GM12878 (cell line): Measurements from ENCODE around the gene UQCRC1. TPM values are rescaled to one million over a fixed set of nuclear protein-coding genes. Genes with fewer than 3 reads are reported as not detected.

Experiments used
- ATAC-seq: fragments of 200-7000 bp; cut with Tn5 transposase; 3 replicates; pipeline ENCODE4 v1.9.1; 2020; ENCODE audit warnings: mild to moderate bottlenecking, moderate library complexity
- BruUV-seq: library from RNA; stranded (reverse); fragments of 400-500 nt; replicated peaks from 2 replicates; lab custom pipeline; 2021; lab: Mats Ljungman, UMichigan
- CTCF ChIA-PET: fragments of 300-600 bp; sonication (Branson Sonifier 250); formaldehyde crosslinking; extraction: SDS; loops from one replicate; lab custom pipeline; 2021; ENCODE audit warnings: inconsistent platforms; lab: Yijun Ruan, JAX
- POLR2A ChIA-PET: fragments of 350-600 bp; formaldehyde crosslinking; extraction: SDS; loops from one replicate; lab custom pipeline; 2021; ENCODE audit warnings: inconsistent platforms; lab: Charles Lee
- RAD21 ChIA-PET: fragments of 300-600 bp; sonication (Branson Sonifier 250); formaldehyde crosslinking; loops from one replicate; lab custom pipeline; 2023; ENCODE audit warnings: antibody characterized with exemption; ENCODE audit not compliant: unreplicated experiment; lab: Charles Lee
- SMC1A ChIA-PET: fragments of 300-600 bp; sonication (Branson Sonifier 250); formaldehyde crosslinking; loops from one replicate; lab custom pipeline; 2023; ENCODE audit not compliant: unreplicated experiment, uncharacterized antibody; lab: Charles Lee
- DNase-seq: peaks from one replicate; pipeline ENCODE4 v3.0.0-alpha.2; 2011; ENCODE audit warnings: low read depth, low spot score
- FAIRE-seq: peaks from 3 replicates; lab custom pipeline; 2011; peaks lifted over from hg19 to GRCh38; lab: Jason Lieb, UNC
- H2AFZ ChIP-seq: 2 replicates; pipeline ENCODE4 v1.6.0; 2011; ENCODE audit warnings: low read depth, low read length, control low read depth; ENCODE audit not compliant: control insufficient read depth
- H3K27ac ChIP-seq: 2 replicates; pipeline ENCODE4 v1.5.1; 2011; ENCODE audit warnings: control low read depth; ENCODE audit not compliant: control insufficient read depth, insufficient read depth
- H3K27me3 ChIP-seq, 2 experiments: replicated peaks in 1 of 2; 2 replicates each; pipeline versions ENCODE4 v1.6.0 to v1.6.1; 2011; ENCODE audit warnings: low read length in 1 of 2; ENCODE audit not compliant: control insufficient read depth in 2 of 2, insufficient read depth in 2 of 2
- H3K36me3 ChIP-seq, 2 experiments: 2 replicates each; pipeline ENCODE4 v1.5.1; 2011; ENCODE audit warnings: low read length in 1 of 2; ENCODE audit not compliant: control insufficient read depth in 2 of 2, insufficient read depth in 2 of 2
- H3K4me1 ChIP-seq: 2 replicates; pipeline ENCODE4 v1.6.1; 2011; ENCODE audit warnings: mild to moderate bottlenecking, low read length, moderate library complexity, mixed read lengths; ENCODE audit not compliant: control insufficient read depth, insufficient read depth
- H3K4me2 ChIP-seq: 2 replicates; pipeline ENCODE4 v1.6.0; 2011; ENCODE audit warnings: control low read depth; ENCODE audit not compliant: control insufficient read depth, insufficient read depth
- H3K4me3 ChIP-seq: fragments of 200-600 bp; sonication (generic); 2 replicates; pipeline ENCODE4 v1.5.1; 2016
- H3K79me2 ChIP-seq: 2 replicates; pipeline ENCODE4 v1.6.0; 2011; ENCODE audit warnings: low read length; ENCODE audit not compliant: control insufficient read depth, insufficient read depth
- H3K9ac ChIP-seq: 2 replicates; pipeline ENCODE4 v1.8.0; 2011; ENCODE audit warnings: low read length, control low read depth, mixed read lengths; ENCODE audit not compliant: control insufficient read depth, insufficient read depth
- H3K9me3 ChIP-seq: replicated peaks from 3 replicates; pipeline ENCODE4 v1.5.1; 2011; ENCODE audit warnings: mild to moderate bottlenecking, low read length; ENCODE audit not compliant: control insufficient read depth, insufficient read depth
- H4K20me1 ChIP-seq: 2 replicates; pipeline ENCODE4 v1.6.0; 2011; ENCODE audit not compliant: control insufficient read depth, insufficient read depth
- GATAD2B ChIP-seq: fragments of 450-650 bp; conservative IDR thresholded peaks from 2 replicates; pipeline ENCODE4 v1.6.1; 2017; ENCODE audit warnings: low read depth, mild to moderate bottlenecking, moderate library complexity
- HDAC6 ChIP-seq: fragments of 200-600 bp; sonication (generic); IDR thresholded peaks from one replicate; pipeline ENCODE4 v1.8.0; 2017; ENCODE audit warnings: antibody characterized with exemption; ENCODE audit not compliant: unreplicated experiment
- POU2F2 ChIP-seq: IDR thresholded peaks from 3 replicates; pipeline ENCODE4 v1.6.1; 2011; ENCODE audit warnings: low read depth, mild to moderate bottlenecking, low read length, borderline replicate concordance
- RB1 ChIP-seq: fragments of 450-650 bp; formaldehyde crosslinking; IDR thresholded peaks from 2 replicates; pipeline ENCODE4 v1.6.1; 2017; ENCODE audit warnings: mild to moderate bottlenecking, borderline replicate concordance
- RCOR1 ChIP-seq: conservative IDR thresholded peaks from 2 replicates; pipeline ENCODE4 v1.6.1; 2012; ENCODE audit warnings: low read depth, low read length, improper control_type of control experiment
- SMC3 ChIP-seq: IDR thresholded peaks from 2 replicates; pipeline ENCODE4 v1.6.1; 2011; ENCODE audit warnings: low read length, improper control_type of control experiment, borderline replicate concordance
- SREBF1 ChIP-seq: IDR thresholded peaks from 2 replicates; pipeline ENCODE4 v1.6.1; 2012; ENCODE audit warnings: mild to moderate bottlenecking, low read length
- SRF ChIP-seq, 2 experiments: IDR thresholded peaks; 2 replicates each; pipeline ENCODE4 v1.6.1; 2011; ENCODE audit warnings: low read depth in 2 of 2, low read length in 2 of 2, mild to moderate bottlenecking in 1 of 2, moderate library complexity in 1 of 2
- WGBS: methylation state at CpG from one replicate; pipeline ENCODE4 v1.1.6; 2016; ENCODE audit warnings: low lambda C conversion rate; ENCODE audit not compliant: insufficient replicate concordance, insufficient coverage; ENCODE audit errors: missing lambda C conversion rate; 5-methylcytosine and 5-hydroxymethylcytosine counted together
- in situ Hi-C: fragments of 300-500 bp; cut with MboI; formaldehyde crosslinking; loops from 9 replicates; pipeline ENCODE4 v1.14.3; 2018; ENCODE audit warnings: mixed read lengths
- intact Hi-C: fragments of 100-400 bp; cut with micrococcal nuclease; formaldehyde crosslinking; loops from one replicate; pipeline ENCODE4 v1.14.2; 2022; ENCODE audit not compliant: unreplicated experiment
- polyA plus RNA-seq, 11 experiments: library from polyadenylated mRNA; depleted of rRNA in 4 of 11; unstranded in 6 of 11; stranded (reverse) in 5 of 11; fragments of >200 nt; fragmentation: Nextera tagmentation in 4 of 11; fragmentation: Illumina TruSeq in 1 of 11; extraction: Ambion mirVana in 4 of 11; extraction: Trizol in 1 of 11; gene quantifications; 1 replicate in 1 of 11; 2 replicates in 10 of 11; pipeline versions ENCODE4 v1.2.1 to v1.2.3, GENCODE V29; 2011 to 2016; ENCODE audit warnings: inconsistent platforms in 2 of 11, missing spikeins in 2 of 11, low read depth in 1 of 11
- total RNA-seq, 4 experiments: library from RNA; depleted of rRNA in 3 of 4; stranded (reverse); fragments of >200 nt in 3 of 4; fragmentation: Illumina TruSeq in 1 of 4; extraction: Trizol in 1 of 4; gene quantifications; 2 replicates each; pipeline versions ENCODE4 v1.2.1 to v1.2.3, GENCODE V29; 2013 to 2021
- TF ChIP-seq, protein P1 (sequence below): fragments of 450-650 bp; IDR thresholded peaks from 2 replicates; pipeline ENCODE4 v1.6.1; 2016; ENCODE audit warnings: mild to moderate bottlenecking
- TF ChIP-seq, protein P2 (sequence below): IDR thresholded peaks from 2 replicates; pipeline ENCODE4 v1.6.1; 2011; ENCODE audit warnings: borderline replicate concordance, low read depth, mild to moderate bottlenecking, moderate library complexity, low read length; ENCODE audit not compliant: insufficient read depth, poor library complexity, severe bottlenecking
- TF ChIP-seq, protein P3 (sequence below): IDR thresholded peaks from 2 replicates; pipeline ENCODE4 v1.6.1; 2012; ENCODE audit warnings: low read depth, low read length, improper control_type of control experiment
- TF ChIP-seq, protein P4 (sequence below): IDR thresholded peaks from 2 replicates; pipeline ENCODE4 v1.6.1; 2012; ENCODE audit warnings: low read depth, low read length, improper control_type of control experiment

Gene UQCRC1
- total and polyA plus RNA-seq, 10 of the 15 experiments (the other 5 are each of a cell fraction or from before 2014, with no cell fraction given): 116 to 426 (median 228) TPM

DNA sequence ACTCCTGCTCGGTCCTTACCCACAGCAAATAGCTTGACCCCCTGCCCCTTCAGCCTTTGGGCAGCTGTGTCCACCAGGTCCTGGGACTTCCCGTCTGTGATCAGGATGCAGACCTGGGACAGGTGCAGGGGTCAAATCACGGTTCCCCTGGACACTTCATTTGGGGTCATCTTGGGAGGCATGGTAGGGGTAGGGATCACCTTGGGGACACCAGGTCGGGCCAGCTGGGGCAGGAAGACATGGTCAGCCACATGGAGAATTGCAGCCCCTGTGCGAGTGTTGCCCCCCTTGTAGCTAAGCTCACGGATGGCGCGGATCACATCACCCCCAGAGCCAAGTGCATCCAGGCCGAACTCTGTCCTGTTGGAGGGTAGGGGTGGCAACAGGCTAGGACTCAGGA, 16.1 kb downstream of the UQCRC1 start:
- H3K4me2 ChIP-seq: no peak overlapping the region
- no peak for FAIRE-seq
- intact Hi-C loops: no loop called here
- 67% methylated on average over 9 of the region's 9 CpGs for WGBS
- ChIA-PET CTCF (no interaction called here), RAD21 (no interaction called here), POLR2A (no interaction called here), SMC1A (no interaction called here)
- H3K36me3 ChIP-seq: peaks cover 0 to 2% of the 10 kb centered on the region in 2 experiments; a peak in 2 of 4 replicates
- H3K4me1 ChIP-seq: no peaks in the 10 kb centered on the region; the same call in 1 of the 2 replicates
- no peaks in the 10 kb centered on the region for H3K79me2 ChIP-seq
- no peak overlapping the region for H2AFZ ChIP-seq
- TF ChIP-seq, protein P1, sequence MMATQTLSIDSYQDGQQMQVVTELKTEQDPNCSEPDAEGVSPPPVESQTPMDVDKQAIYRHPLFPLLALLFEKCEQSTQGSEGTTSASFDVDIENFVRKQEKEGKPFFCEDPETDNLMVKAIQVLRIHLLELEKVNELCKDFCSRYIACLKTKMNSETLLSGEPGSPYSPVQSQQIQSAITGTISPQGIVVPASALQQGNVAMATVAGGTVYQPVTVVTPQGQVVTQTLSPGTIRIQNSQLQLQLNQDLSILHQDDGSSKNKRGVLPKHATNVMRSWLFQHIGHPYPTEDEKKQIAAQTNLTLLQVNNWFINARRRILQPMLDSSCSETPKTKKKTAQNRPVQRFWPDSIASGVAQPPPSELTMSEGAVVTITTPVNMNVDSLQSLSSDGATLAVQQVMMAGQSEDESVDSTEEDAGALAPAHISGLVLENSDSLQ: no peak
- no peak for TF ChIP-seq GATAD2B
- no TSS peak for BruUV-seq
- DNase-seq: no peak
- H3K27ac ChIP-seq: no peak overlapping the region
- no peaks in the 10 kb centered on the region for H4K20me1 ChIP-seq
- ATAC-seq: no peak
- no peak overlapping the region for H3K4me3 ChIP-seq
- in situ Hi-C loops: no loop called here
- H3K9ac ChIP-seq: no peak overlapping the region
- H3K27me3 ChIP-seq: peaks cover 0 to 9% of the 10 kb centered on the region in 2 experiments; a peak in 2 of 4 replicates
- no peaks in the 10 kb centered on the region for H3K9me3 ChIP-seq

DNA sequence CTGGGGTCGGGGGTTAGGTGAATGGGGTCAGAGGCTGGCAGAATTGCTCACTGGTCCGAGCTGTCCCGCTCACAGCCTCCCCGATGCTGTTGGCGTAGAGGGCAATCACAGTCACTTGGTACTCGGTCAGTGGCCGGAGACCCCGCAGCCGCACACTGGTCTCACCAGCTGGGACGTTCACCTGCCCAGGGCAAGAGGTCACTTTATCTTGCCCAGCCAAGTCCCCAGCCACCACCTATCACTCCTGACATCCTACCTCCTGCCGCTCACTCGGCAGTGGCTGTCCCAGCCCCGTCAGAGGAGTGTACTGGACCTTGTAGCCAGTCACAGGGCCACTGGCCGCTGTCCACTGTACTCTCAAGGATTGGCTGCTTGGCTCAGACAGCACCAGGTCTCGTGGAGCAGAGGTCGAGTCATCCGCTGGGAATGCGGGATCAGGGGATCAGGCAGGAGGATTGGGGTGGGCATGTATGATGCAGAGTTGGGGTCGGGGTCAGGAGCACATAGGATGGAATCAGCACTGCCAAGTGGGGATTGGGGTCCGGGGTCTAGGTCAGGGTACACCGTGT, 16.8 kb downstream of the UQCRC1 start:
- Histone ChIP-seq H4K20me1 (no peaks in the 10 kb centered on the region), H3K36me3 (no peaks in the 10 kb centered on the region), H3K27me3 (peaks cover 0 to 9% of the 10 kb centered on the region in 2 experiments; a peak in 2 of 4 replicates), H3K9me3 (no peaks in the 10 kb centered on the region), H3K4me1 (no peaks in the 10 kb centered on the region; the same call in 1 of the 2 replicates), H3K9ac (no peak overlapping the region), H3K79me2 (no peaks in the 10 kb centered on the region), H3K4me3 (no peak overlapping the region), H3K27ac (no peak overlapping the region), H2AFZ (no peak overlapping the region), H3K4me2 (no peak overlapping the region)
- POLR2A ChIA-PET: interaction anchor here (0.5 kb wide), 1 partner anchor 31 kb away, joined by 4 read pairs; no protein-coding TSS in a partner anchor
- intact Hi-C loops: no loop called here
- no peak for FAIRE-seq
- RAD21 ChIA-PET: no interaction called here
- no TSS peak for BruUV-seq
- SMC1A ChIA-PET: no interaction called here
- CTCF ChIA-PET: no interaction called here
- ATAC-seq: no peak
- no peak for DNase-seq
- in situ Hi-C loops: no loop called here
- 48% methylated on average over 21 of the region's 21 CpGs for WGBS
- no peak for TF ChIP-seq SRF (IDR thresholded peaks at IDR 0.05; ENCODE audit: low read depth in 2 of 2, low read length in 2 of 2)
- no peak for TF ChIP-seq SREBF1
- no peak for TF ChIP-seq RB1
- TF ChIP-seq HDAC6: no peak
- no peak for TF ChIP-seq RCOR1
- no peak for TF ChIP-seq POU2F2
- TF ChIP-seq, protein P2, sequence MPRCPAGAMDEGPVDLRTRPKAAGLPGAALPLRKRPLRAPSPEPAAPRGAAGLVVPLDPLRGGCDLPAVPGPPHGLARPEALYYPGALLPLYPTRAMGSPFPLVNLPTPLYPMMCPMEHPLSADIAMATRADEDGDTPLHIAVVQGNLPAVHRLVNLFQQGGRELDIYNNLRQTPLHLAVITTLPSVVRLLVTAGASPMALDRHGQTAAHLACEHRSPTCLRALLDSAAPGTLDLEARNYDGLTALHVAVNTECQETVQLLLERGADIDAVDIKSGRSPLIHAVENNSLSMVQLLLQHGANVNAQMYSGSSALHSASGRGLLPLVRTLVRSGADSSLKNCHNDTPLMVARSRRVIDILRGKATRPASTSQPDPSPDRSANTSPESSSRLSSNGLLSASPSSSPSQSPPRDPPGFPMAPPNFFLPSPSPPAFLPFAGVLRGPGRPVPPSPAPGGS: no peak
- no peak for TF ChIP-seq SMC3
- TF ChIP-seq, protein P3, sequence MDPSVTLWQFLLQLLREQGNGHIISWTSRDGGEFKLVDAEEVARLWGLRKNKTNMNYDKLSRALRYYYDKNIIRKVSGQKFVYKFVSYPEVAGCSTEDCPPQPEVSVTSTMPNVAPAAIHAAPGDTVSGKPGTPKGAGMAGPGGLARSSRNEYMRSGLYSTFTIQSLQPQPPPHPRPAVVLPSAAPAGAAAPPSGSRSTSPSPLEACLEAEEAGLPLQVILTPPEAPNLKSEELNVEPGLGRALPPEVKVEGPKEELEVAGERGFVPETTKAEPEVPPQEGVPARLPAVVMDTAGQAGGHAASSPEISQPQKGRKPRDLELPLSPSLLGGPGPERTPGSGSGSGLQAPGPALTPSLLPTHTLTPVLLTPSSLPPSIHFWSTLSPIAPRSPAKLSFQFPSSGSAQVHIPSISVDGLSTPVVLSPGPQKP: no peak
- TF ChIP-seq, protein P4, sequence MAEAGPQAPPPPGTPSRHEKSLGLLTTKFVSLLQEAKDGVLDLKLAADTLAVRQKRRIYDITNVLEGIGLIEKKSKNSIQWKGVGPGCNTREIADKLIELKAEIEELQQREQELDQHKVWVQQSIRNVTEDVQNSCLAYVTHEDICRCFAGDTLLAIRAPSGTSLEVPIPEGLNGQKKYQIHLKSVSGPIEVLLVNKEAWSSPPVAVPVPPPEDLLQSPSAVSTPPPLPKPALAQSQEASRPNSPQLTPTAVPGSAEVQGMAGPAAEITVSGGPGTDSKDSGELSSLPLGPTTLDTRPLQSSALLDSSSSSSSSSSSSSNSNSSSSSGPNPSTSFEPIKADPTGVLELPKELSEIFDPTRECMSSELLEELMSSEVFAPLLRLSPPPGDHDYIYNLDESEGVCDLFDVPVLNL: no peak
